RCC 7860 (cell line): ENCODE results near the gene UBE3D.
A peak's percentile ranks its signal among the peaks of the same experiment; 100 is the strongest.
"Not testable (repeated sequence)": the region's sequence is repeated elsewhere in the genome, so short reads cannot be mapped to it uniquely, and the experiment has no call there.

Experiments
- DNase-seq: peaks from one replicate; pipeline ENCODE4 v3.0.0-alpha.2; 2015; ENCODE audit warnings: low spot score
- FAIRE-seq: peaks from 2 replicates; lab custom pipeline; 2012; peaks lifted over from hg19 to GRCh38; lab: Jason Lieb, UNC

The UBE3D gene

DNA sequence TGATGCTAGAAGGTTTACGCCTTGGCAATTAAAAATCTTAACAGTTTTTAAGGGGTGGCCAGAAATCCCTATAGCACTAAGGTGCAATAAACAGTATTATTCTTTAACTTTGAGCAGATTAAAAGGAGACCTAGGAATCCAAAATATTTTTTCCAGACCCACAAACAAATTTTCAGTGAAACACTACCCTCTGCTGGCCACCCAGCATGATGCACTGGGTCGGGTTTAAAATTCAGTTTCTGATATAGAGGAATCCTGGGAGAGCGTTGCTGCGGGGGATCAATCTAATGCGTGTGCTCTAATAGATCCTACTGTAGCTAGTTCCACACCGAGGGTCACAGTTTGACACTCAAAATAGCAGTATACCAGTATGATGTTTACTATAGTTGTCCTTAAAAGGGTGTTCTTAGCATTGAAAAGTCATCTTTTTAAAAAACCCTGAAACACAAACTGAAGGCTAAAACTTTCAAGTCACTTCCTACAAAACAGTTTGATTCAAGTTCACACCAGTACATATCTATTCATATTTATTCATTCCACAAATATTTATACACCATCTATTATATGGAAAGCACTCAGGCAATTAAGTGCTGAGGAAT lies 10.2 kb downstream of the UBE3D start:
- DNase-seq (peak; percentile 26), FAIRE-seq (peak; percentile 71)

DNA sequence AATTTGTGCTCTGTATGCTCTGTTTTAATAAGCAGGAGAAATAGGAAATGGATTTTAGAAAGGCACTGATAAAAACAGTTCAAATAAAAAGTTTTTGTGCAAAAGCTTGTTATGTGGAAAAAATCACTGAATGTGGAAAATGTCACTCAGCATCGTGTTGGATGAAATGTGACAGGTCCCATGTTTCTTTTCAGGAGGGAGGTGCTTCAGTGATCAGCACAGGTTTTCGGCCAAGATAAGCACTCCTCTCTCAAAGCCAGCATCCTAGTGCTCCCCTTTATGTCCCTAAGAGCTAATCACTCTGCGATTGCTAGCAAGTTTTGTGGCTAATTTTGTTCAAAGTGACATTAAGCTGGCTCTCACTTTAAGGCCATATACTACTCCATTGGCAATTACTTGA lies 12.0 kb downstream of the UBE3D start:
- FAIRE-seq (no peak), DNase-seq (no peak)

GRCh38 chr6:83051377-83052172 lies 14.1 kb downstream of the UBE3D start:
- DNase-seq (no peak), FAIRE-seq (no peak)

DNA sequence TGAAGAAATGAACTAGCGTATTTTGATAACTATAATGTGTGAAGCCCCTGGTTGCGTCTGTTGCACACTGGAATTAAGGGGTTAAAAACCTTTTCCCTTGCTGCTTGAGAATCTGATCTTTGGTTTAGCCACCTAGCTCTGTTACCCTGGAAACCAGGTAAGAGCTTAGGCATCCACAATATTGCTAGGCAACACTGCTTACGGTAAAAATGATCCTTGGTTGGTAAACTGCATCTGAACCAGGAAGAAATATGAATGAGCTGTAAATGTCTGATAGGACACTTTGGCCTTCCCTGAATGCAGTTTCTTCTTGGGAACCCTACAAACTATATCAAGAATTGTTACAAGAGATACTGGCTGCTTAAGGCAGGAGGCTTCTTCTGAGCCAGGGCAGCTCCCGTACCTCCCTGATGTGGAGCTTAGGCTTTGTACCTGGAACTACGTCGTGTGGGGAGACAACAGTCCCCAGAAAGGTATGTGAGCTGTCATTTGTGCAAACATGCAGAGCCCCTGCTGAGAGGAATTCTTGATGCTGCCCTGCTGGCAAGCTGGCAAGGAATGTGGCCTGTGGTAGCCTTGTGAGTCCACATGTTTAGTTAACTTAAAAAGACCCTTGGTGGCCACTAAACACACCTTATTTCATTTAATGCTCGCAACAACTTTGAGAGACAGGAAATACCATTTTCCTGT lies 18.4 kb downstream of the UBE3D start:
- no peak for FAIRE-seq
- DNase-seq: no peak

DNA sequence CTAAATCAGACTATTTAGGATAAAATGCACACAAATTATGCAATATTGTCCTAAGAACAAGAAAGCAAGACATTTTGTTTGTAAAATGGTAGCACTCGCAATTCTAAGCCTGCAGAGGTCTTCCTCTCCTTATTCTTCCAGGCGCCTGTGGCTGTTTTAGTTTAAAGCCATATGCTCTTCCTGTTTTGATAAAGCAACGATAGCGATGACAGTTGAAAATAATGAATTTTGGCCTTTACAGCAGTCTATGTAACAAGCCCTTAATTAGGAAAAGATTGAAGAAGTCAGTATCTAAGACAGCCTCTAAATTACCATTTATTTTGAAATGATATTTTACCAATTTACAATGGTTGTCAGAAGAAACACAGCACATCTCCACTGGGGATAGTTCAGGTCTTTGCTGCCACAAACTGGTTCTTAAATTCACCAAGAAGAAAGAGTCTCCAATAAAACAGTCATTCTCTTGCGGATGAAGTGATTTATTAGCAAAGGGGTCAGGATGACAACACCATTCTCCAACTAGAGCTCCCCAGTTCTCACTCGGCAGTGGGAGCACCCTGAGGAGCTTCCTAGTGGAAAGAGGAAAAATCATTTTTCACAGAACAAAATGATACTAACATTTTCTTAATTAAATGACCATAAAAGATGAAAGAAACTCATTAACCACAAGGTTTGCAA lies 21.4 kb downstream of the UBE3D start:
- DNase-seq (no peak), FAIRE-seq (no peak)

DNA sequence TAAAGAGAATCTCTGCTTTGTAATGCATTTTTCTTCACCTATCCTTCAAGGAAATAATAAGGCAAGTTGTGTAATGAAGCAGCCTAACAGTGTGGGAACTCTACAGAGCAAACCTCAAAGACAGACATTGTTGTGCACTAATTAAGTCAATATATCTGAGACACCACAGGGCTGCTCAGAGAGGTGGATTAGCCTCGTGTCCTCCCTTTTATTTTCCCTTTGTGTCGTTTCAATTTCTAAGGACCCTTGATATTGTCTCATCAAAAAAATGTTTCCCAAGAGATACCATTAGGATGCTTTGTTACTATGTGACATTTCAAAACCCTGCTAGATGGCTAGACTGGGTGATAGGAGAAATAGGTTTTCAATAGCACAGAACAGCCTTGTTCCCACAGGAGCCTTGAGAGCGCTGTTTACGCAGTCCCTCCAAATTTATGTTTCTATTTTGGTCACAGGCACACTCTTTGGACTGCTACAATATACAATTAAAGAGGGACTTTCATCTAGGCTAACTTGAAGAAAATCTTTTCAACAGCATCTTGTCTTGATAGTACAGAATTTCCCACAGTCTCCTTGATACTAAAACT lies 23.1 kb downstream of the UBE3D start:
- FAIRE-seq (no peak), DNase-seq (no peak)

DNA sequence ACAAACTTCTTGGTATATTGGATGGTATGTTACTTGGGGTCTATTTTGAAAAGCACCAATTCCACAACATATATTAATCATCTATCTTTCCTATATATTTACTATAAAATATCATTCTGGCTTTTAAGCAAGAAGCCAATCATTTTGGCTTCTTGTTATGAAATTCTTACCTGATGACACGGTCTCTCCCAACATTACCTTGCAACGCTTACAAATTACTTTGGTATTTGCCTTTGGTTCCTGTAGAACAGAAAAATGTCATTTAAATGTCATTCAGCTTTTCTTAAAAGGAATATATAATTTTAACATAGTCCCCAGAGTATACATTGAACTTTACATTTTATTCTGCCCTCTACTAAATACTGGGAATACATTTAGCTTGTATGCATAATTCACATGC lies 27.4 kb downstream of the UBE3D start:
- no peak for FAIRE-seq

GRCh38 chr6:83031689-83032088 lies 34.0 kb downstream of the UBE3D start:
- FAIRE-seq (no peak), DNase-seq (no peak)

More for the DNA sequence above, 27.4 kb downstream of the UBE3D start:
- no peak for DNase-seq

DNA sequence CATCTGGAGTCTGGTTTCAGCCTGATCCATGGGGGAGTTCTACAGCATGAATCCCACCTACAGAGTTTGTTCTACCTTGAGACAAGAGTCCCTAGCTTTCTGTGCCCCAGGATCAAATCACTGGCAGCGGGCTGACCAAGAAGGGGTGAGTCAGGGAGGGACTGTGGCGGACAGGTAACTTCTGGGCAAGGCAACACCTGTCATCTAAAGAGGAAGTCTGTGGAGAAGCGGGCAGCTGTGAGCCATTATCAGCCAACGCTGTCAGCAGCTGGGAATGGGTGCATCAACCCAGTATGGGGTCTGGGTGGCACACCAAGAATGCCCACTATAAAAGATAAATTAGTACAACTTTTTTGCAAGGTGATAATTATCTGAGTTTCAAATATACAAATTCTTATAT lies 45.9 kb downstream of the UBE3D start:
- no peak for DNase-seq
- no peak for FAIRE-seq

GRCh38 chr6:83011131-83011530 lies 54.5 kb downstream of the UBE3D start:
- FAIRE-seq, DNase-seq: not testable (repeated sequence)

- FAIRE-seq (no peak), DNase-seq (no peak)
Measured at GRCh38 chr6:83008626-83009025, 57.0 kb downstream of the UBE3D start.

- FAIRE-seq (no peak), DNase-seq (no peak)
Measured at GRCh38 chr6:83006270-83006905, 59.3 kb downstream of the UBE3D start.

GRCh38 chr6:82996156-82996555 lies 69.5 kb downstream of the UBE3D start:
- DNase-seq (no peak), FAIRE-seq (no peak)

GRCh38 chr6:82995066-82995465 lies 70.6 kb downstream of the UBE3D start:
- no peak for FAIRE-seq
- DNase-seq: no peak

GRCh38 chr6:82989736-82990290 lies 75.8 kb downstream of the UBE3D start:
- FAIRE-seq (no peak), DNase-seq (no peak)

- FAIRE-seq: no peak
- DNase-seq: no peak
Measured at GRCh38 chr6:82988930-82989351, 76.7 kb downstream of the UBE3D start.

GRCh38 chr6:82987951-82988350 lies 77.7 kb downstream of the UBE3D start:
- FAIRE-seq: no peak

GRCh38 chr6:82987416-82987815 lies 78.2 kb downstream of the UBE3D start:
- DNase-seq (no peak), FAIRE-seq (no peak)

More at GRCh38 chr6:82987951-82988350, 77.7 kb downstream of the UBE3D start:
- DNase-seq: no peak

- FAIRE-seq: no peak
- no peak for DNase-seq
Measured at GRCh38 chr6:82984720-82985119, 80.9 kb downstream of the UBE3D start.

DNA sequence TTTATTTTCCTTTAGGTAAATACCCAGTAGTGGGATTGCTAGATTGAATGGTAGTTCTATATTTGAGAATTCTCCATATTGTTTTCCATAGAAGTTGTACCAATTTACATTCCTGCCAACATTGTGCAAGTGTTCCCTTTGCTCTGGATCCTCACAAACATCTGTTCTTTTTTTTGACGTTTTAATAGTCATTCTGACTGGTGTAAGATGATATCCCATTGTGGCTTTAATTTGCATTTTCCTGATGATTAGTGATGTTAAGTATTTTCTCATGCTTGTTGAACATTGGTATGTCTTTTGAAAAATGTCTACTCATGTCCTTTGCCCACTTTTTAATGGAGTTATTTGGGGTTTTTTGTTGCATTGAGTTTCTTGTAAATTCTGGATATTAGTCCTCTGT lies 85.6 kb downstream of the UBE3D start:
- FAIRE-seq: no peak

More for the DNA sequence above, 85.6 kb downstream of the UBE3D start:
- no peak for DNase-seq
